Duodenal mucosa (tissue), 2 donors: ENCODE data around the gene KRT74.

Experiments used
- H3K27ac ChIP-seq: one replicate; pipeline ENCODE4 v1.7.0; 2013; ENCODE audit warnings: low read depth, low read length
- H3K27me3 ChIP-seq, 2 donors: one replicate each; pipeline ENCODE4 v1.7.0; 2013; ENCODE audit warnings: low read length in 2 of 2, control low read depth in 1 of 2; ENCODE audit not compliant: insufficient read depth in 2 of 2, control insufficient read depth in 1 of 2
- H3K36me3 ChIP-seq, 2 donors: one replicate each; pipeline ENCODE4 v1.7.0; 2013; ENCODE audit warnings: low read length in 2 of 2, control low read depth in 1 of 2; ENCODE audit not compliant: insufficient read depth in 2 of 2, control insufficient read depth in 1 of 2
- H3K4me1 ChIP-seq, 2 donors: one replicate each; pipeline ENCODE4 v1.7.0; 2013; ENCODE audit warnings: low read length in 2 of 2, control low read depth in 1 of 2; ENCODE audit not compliant: insufficient read depth in 2 of 2, control insufficient read depth in 1 of 2
- H3K4me3 ChIP-seq, 2 donors: one replicate each; pipeline ENCODE4 v1.7.0; 2013; ENCODE audit warnings: low read length in 2 of 2, low read depth in 1 of 2
- H3K9ac ChIP-seq, 2 donors: one replicate each; pipeline ENCODE4 v1.7.0; 2013; ENCODE audit warnings: low read length in 2 of 2, low read depth in 1 of 2
- H3K9me3 ChIP-seq, 2 donors: one replicate each; pipeline ENCODE4 v1.7.0; 2013; ENCODE audit warnings: low read length in 2 of 2, control low read depth in 1 of 2; ENCODE audit not compliant: control insufficient read depth in 1 of 2

The KRT74 gene

GRCh38 chr12:52517888-52518287, 55.8 kb downstream of the KRT74 start:
- Histone ChIP-seq H3K36me3 (no peaks in the 10 kb centered on the region), H3K27me3 (peaks cover 1 to 3% of the 10 kb centered on the region in 2 donors), H3K9ac (no peak overlapping the region), H3K4me1 (peaks cover 3 to 5% of the 10 kb centered on the region in 2 donors), H3K27ac (no peak overlapping the region), H3K9me3 (no peaks in the 10 kb centered on the region), H3K4me3 (no peak overlapping the region)

- H3K27me3 ChIP-seq: peaks cover 0 to under 1% of the 10 kb centered on the region in 2 donors
- H3K9me3 ChIP-seq: no peaks in the 10 kb centered on the region
- H3K36me3 ChIP-seq: no peaks in the 10 kb centered on the region
- H3K4me1 ChIP-seq: peaks cover 3 to 5% of the 10 kb centered on the region in 2 donors
- H3K9ac ChIP-seq: no peak overlapping the region
- no peak overlapping the region for H3K27ac ChIP-seq
- H3K4me3 ChIP-seq: no peak overlapping the region
These were observed 56.4 kb downstream of the KRT74 start for GRCh38 chr12:52517005-52517835.

GRCh38 chr12:52515927-52516831, 57.5 kb downstream of the KRT74 start:
- Histone ChIP-seq H3K36me3 (no peaks in the 10 kb centered on the region), H3K27me3 (no peaks in the 10 kb centered on the region), H3K9ac (no peak overlapping the region), H3K9me3 (no peaks in the 10 kb centered on the region), H3K27ac (no peak overlapping the region), H3K4me3 (no peak overlapping the region), H3K4me1 (peaks cover 0 to 3% of the 10 kb centered on the region in 2 donors)
